Neural cell (in vitro differentiated cells): ENCODE data around the gene LAIR1. TPM values are rescaled to one million over a fixed set of nuclear protein-coding genes. Genes with fewer than 3 reads are reported as not detected.

Experiments used
- H2AFZ ChIP-seq: fragments of 200-600, 300-800 bp; sonication (generic), shearing (Covaris generic); 2 replicates; pipeline ENCODE4 v1.6.0; 2014; ENCODE audit warnings: low read depth, mild to moderate bottlenecking, antibody characterized with exemption, low read length, moderate library complexity
- H3F3A ChIP-seq: fragments of 200-600 bp; shearing (Covaris generic); 2 replicates; pipeline ENCODE4 v1.6.1; 2016; ENCODE audit warnings: mild to moderate bottlenecking, moderate library complexity, mixed read lengths, antibody characterized with exemption, low read length; ENCODE audit not compliant: insufficient read depth, poor library complexity, severe bottlenecking
- H3K27ac ChIP-seq: fragments of 200-600, 300-800 bp; sonication (generic), shearing (Covaris generic); 2 replicates; pipeline ENCODE4 v1.5.1; 2014; ENCODE audit warnings: mild to moderate bottlenecking, low read length, moderate library complexity
- H3K27me3 ChIP-seq: fragments of 300-800, 200-600 bp; sonication (generic), shearing (Covaris generic); 2 replicates; pipeline ENCODE4 v1.6.0; 2014; ENCODE audit warnings: mild to moderate bottlenecking, low read depth, low read length, moderate library complexity; ENCODE audit not compliant: insufficient read depth
- H3K36me3 ChIP-seq: fragments of 300-800, 200-600 bp; sonication (generic), shearing (Covaris generic); 2 replicates; pipeline ENCODE4 v1.5.1; 2014; ENCODE audit warnings: mild to moderate bottlenecking, antibody characterized with exemption, low read length, moderate library complexity; ENCODE audit not compliant: insufficient read depth
- H3K4me2 ChIP-seq: fragments of 300-800, 200-600 bp; sonication (generic), shearing (Covaris generic); 2 replicates; pipeline ENCODE4 v1.6.0; 2014; ENCODE audit warnings: mild to moderate bottlenecking, low read length
- H3K4me3 ChIP-seq: fragments of 300-800, 200-600 bp; sonication (generic), shearing (Covaris generic); 2 replicates; pipeline ENCODE4 v1.5.1; 2014; ENCODE audit warnings: mild to moderate bottlenecking, low read length, moderate library complexity
- H3K79me2 ChIP-seq: fragments of 200-600 bp; shearing (Covaris generic); replicated peaks from 2 replicates; pipeline ENCODE4 v1.6.0; 2014; ENCODE audit warnings: mild to moderate bottlenecking, low read length, moderate library complexity; ENCODE audit not compliant: insufficient read depth
- H3K9ac ChIP-seq: fragments of 300-800, 200-600 bp; sonication (generic), shearing (Covaris generic); 2 replicates; pipeline ENCODE4 v1.6.1; 2016; ENCODE audit warnings: mild to moderate bottlenecking, low read length, mixed read lengths
- H3K9me2 ChIP-seq: fragments of 200-600 bp; shearing (Covaris generic); 2 replicates; pipeline ENCODE4 v1.6.1; 2016; ENCODE audit warnings: mild to moderate bottlenecking, low read length, mixed read lengths; ENCODE audit not compliant: insufficient read depth
- H3K9me3 ChIP-seq: fragments of 200-600, 300-800 bp; sonication (generic), shearing (Covaris generic); 2 replicates; pipeline ENCODE4 v1.6.1; 2016; ENCODE audit warnings: mild to moderate bottlenecking, mixed run types, low read length, moderate library complexity, mixed read lengths
- H4K20me1 ChIP-seq: fragments of 200-600 bp; shearing (Covaris generic); 2 replicates; pipeline ENCODE4 v1.6.1; 2016; ENCODE audit warnings: mild to moderate bottlenecking, mixed run types; ENCODE audit not compliant: insufficient read depth
- CTCF ChIP-seq: fragments of 450-650 bp; IDR thresholded peaks from 2 replicates; pipeline ENCODE4 v1.5.1; 2014; ENCODE audit warnings: antibody characterized with exemption, mild to moderate bottlenecking, moderate library complexity; ENCODE audit not compliant: poor library complexity, severe bottlenecking
- EP300 ChIP-seq: fragments of 450-650 bp; conservative IDR thresholded peaks from 2 replicates; pipeline ENCODE4 v1.6.1; 2014; ENCODE audit warnings: antibody characterized with exemption, mild to moderate bottlenecking, moderate library complexity; ENCODE audit not compliant: poor library complexity, severe bottlenecking
- EZH2 ChIP-seq: fragments of 200-600, 300-800 bp; shearing (Covaris generic), sonication (generic); IDR thresholded peaks from 2 replicates; pipeline ENCODE4 v1.6.1; 2014; ENCODE audit warnings: antibody characterized with exemption, low read length, borderline replicate concordance, mild to moderate bottlenecking; ENCODE audit not compliant: insufficient read depth, poor library complexity, severe bottlenecking
- MXI1 ChIP-seq: fragments of 450-650 bp; conservative IDR thresholded peaks from 2 replicates; pipeline ENCODE4 v1.6.1; 2014; ENCODE audit warnings: antibody characterized with exemption, mild to moderate bottlenecking; ENCODE audit not compliant: poor library complexity, severe bottlenecking
- POLR2AphosphoS5 ChIP-seq: IDR thresholded peaks from 2 replicates; pipeline ENCODE4 v1.6.1; 2012
- RAD21 ChIP-seq: fragments of 450-650 bp; conservative IDR thresholded peaks from 2 replicates; pipeline ENCODE4 v1.6.1; 2014; ENCODE audit warnings: antibody characterized with exemption, mild to moderate bottlenecking, moderate library complexity
- REST ChIP-seq: IDR thresholded peaks from 2 replicates; pipeline ENCODE4 v1.6.1; 2012; ENCODE audit warnings: borderline replicate concordance
- SMC3 ChIP-seq: fragments of 450-650 bp; conservative IDR thresholded peaks from 2 replicates; pipeline ENCODE4 v1.6.1; 2014; ENCODE audit warnings: antibody characterized with exemption, mild to moderate bottlenecking, moderate library complexity; ENCODE audit not compliant: poor library complexity
- TAF1 ChIP-seq: IDR thresholded peaks from 2 replicates; pipeline ENCODE4 v1.6.1; 2012; ENCODE audit warnings: low read depth
- polyA plus RNA-seq: library from polyadenylated mRNA; depleted of rRNA; stranded (reverse); fragments of >200 nt; gene quantifications from 2 replicates; pipeline ENCODE4 v1.2.3, GENCODE V29; 2014

Gene LAIR1
- polyA plus RNA-seq, 1 donor from 2014 or later: not detected

GRCh38 chr19:54390942-54391577, 26.3 kb upstream of the LAIR1 start:
- H3K79me2 ChIP-seq: no peaks in the 10 kb centered on the region
- peak overlapping the region; percentile 23 for H3K9ac ChIP-seq
- H3K27me3 ChIP-seq: no peaks in the 10 kb centered on the region
- no peaks in the 10 kb centered on the region for H3K9me3 ChIP-seq
- H3K27ac ChIP-seq: no peak overlapping the region
- H3K4me2 ChIP-seq: no peak overlapping the region
- no peaks in the 10 kb centered on the region for H3K36me3 ChIP-seq
- H3K9me2 ChIP-seq: no peaks in the 10 kb centered on the region
- H3F3A ChIP-seq: no peaks in the 10 kb centered on the region
- H4K20me1 ChIP-seq: no peaks in the 10 kb centered on the region
- TF ChIP-seq EZH2: no peak
- no peak for TF ChIP-seq TAF1
- TF ChIP-seq CTCF: peak; percentile 96
- TF ChIP-seq MXI1: peak; percentile 35
- peak; percentile 92 for TF ChIP-seq RAD21
- no peak for TF ChIP-seq EP300
- TF ChIP-seq REST: no peak
- TF ChIP-seq POLR2AphosphoS5: no peak
- TF ChIP-seq SMC3: peak; percentile 88
- peak overlapping the region; percentile 7 for H2AFZ ChIP-seq
- no peak overlapping the region for H3K4me3 ChIP-seq

- no peak overlapping the region for H3K9ac ChIP-seq
- H4K20me1 ChIP-seq: no peaks in the 10 kb centered on the region
- H3K27ac ChIP-seq: no peak overlapping the region
- H3F3A ChIP-seq: no peaks in the 10 kb centered on the region
- H3K4me2 ChIP-seq: no peak overlapping the region
- no peaks in the 10 kb centered on the region for H3K9me3 ChIP-seq
- no peaks in the 10 kb centered on the region for H3K9me2 ChIP-seq
- H3K36me3 ChIP-seq: no peaks in the 10 kb centered on the region
- no peak overlapping the region for H2AFZ ChIP-seq
- TF ChIP-seq EP300 (no peak), TAF1 (no peak), CTCF (no peak), MXI1 (no peak), POLR2AphosphoS5 (no peak), RAD21 (no peak), SMC3 (no peak), EZH2 (no peak), REST (no peak)
- no peaks in the 10 kb centered on the region for H3K79me2 ChIP-seq
- H3K27me3 ChIP-seq: no peaks in the 10 kb centered on the region
- H3K4me3 ChIP-seq: no peak overlapping the region
Observed at GRCh38 chr19:54389553-54389952, 24.8 kb upstream of the LAIR1 start.
